IMR-90 (cell line): Measurements from ENCODE around the gene SLC25A40. TPM values are rescaled to one million over a fixed set of nuclear protein-coding genes. Genes with fewer than 3 reads are reported as not detected.

ENCODE experiments used
- ATAC-seq: fragments of 200-7000 bp; cut with Tn5 transposase; 2 replicates; pipeline ENCODE4 v1.9.1; 2020; ENCODE audit warnings: low read depth, mild to moderate bottlenecking, moderate library complexity
- BruUV-seq: library from RNA; stranded (reverse); fragments of 400-500 nt; replicated peaks from 2 replicates; lab custom pipeline; 2021; lab: Mats Ljungman, UMichigan
- CTCF ChIA-PET: fragments of 300-600 bp; formaldehyde crosslinking; extraction: SDS; loops from one replicate; lab custom pipeline; 2021; ENCODE audit warnings: antibody characterized with exemption; lab: Yijun Ruan, JAX
- POLR2A ChIA-PET: fragments of 300-600 bp; sonication (Branson Sonifier 250); formaldehyde crosslinking; loops from one replicate; lab custom pipeline; 2022; ENCODE audit warnings: antibody characterized with exemption; ENCODE audit not compliant: unreplicated experiment; lab: Charles Lee
- DNase-seq: peaks from one replicate; pipeline ENCODE4 v3.0.0; 2013
- H2AFZ ChIP-seq: replicated peaks from 2 replicates; pipeline ENCODE3; 2013; ENCODE audit warnings: low read length, mild to moderate bottlenecking; ENCODE audit not compliant: poor library complexity
- H2AK5ac ChIP-seq: 2 replicates; pipeline ENCODE4 v1.6.1; 2013; ENCODE audit warnings: low read depth, low read length, inconsistent platforms
- H2AK9ac ChIP-seq: replicated peaks from 2 replicates; pipeline ENCODE3; 2013; ENCODE audit warnings: mild to moderate bottlenecking, low read depth, low read length, moderate library complexity; ENCODE audit not compliant: poor library complexity
- H2BK120ac ChIP-seq: 2 replicates; pipeline ENCODE4 v1.6.1; 2013; ENCODE audit warnings: low read depth, low read length, inconsistent platforms
- H2BK15ac ChIP-seq: 3 replicates; pipeline ENCODE4 v1.6.1; 2013; ENCODE audit warnings: low read depth, low read length, inconsistent platforms
- H2BK20ac ChIP-seq: 2 replicates; pipeline ENCODE4 v1.6.1; 2013; ENCODE audit warnings: low read depth, mild to moderate bottlenecking, inconsistent platforms, low read length, moderate library complexity
- H2BK5ac ChIP-seq: 2 replicates; pipeline ENCODE4 v1.6.1; 2013; ENCODE audit warnings: mild to moderate bottlenecking, low read depth, low read length, inconsistent platforms; ENCODE audit not compliant: poor library complexity, severe bottlenecking
- H3K14ac ChIP-seq: replicated peaks from 2 replicates; pipeline ENCODE4 v1.6.1; 2013; ENCODE audit warnings: low read depth, low read length, inconsistent platforms
- H3K18ac ChIP-seq: 2 replicates; pipeline ENCODE4 v1.6.1; 2013; ENCODE audit warnings: low read depth, low read length, control low read depth
- H3K23ac ChIP-seq: 2 replicates; pipeline ENCODE4 v1.6.1; 2013; ENCODE audit warnings: low read depth, low read length, inconsistent platforms
- H3K27ac ChIP-seq: 2 replicates; pipeline ENCODE4 v1.5.1; 2013; ENCODE audit warnings: mild to moderate bottlenecking, control low read depth, low read length; ENCODE audit not compliant: insufficient read depth
- H3K27me3 ChIP-seq: 2 replicates; pipeline ENCODE4 v1.6.1; 2013; ENCODE audit warnings: low read length; ENCODE audit not compliant: control insufficient read depth, insufficient read depth
- H3K36me3 ChIP-seq: 2 replicates; pipeline ENCODE4 v1.6.1; 2013; ENCODE audit warnings: low read length, mixed read lengths; ENCODE audit not compliant: control insufficient read depth, insufficient read depth
- H3K4ac ChIP-seq: 2 replicates; pipeline ENCODE4 v1.6.1; 2013; ENCODE audit warnings: low read depth, low read length, inconsistent platforms
- H3K4me1 ChIP-seq: 2 replicates; pipeline ENCODE4 v1.6.1; 2013; ENCODE audit warnings: low read length, mixed read lengths; ENCODE audit not compliant: control insufficient read depth, insufficient read depth
- H3K4me2 ChIP-seq: 2 replicates; pipeline ENCODE4 v1.6.1; 2013; ENCODE audit warnings: low read depth, mild to moderate bottlenecking, control low read depth, low read length, moderate library complexity
- H3K4me3 ChIP-seq: 2 replicates; pipeline ENCODE4 v1.5.1; 2013; ENCODE audit warnings: low read depth, mild to moderate bottlenecking, control low read depth, low read length, moderate library complexity; ENCODE audit not compliant: insufficient read depth
- H3K56ac ChIP-seq: 2 replicates; pipeline ENCODE4 v1.6.1; 2013; ENCODE audit warnings: low read length, inconsistent platforms; ENCODE audit not compliant: insufficient read depth; ENCODE audit errors: extremely low read depth
- H3K79me1 ChIP-seq, 2 experiments: 2 replicates each; pipeline ENCODE4 v1.6.1; 2013; ENCODE audit warnings: low read length in 2 of 2, inconsistent platforms in 1 of 2, low read depth in 1 of 2
- H3K9ac ChIP-seq: 2 replicates; pipeline ENCODE4 v1.6.1; 2013; ENCODE audit warnings: low read depth, low read length, control low read depth
- H3K9me1 ChIP-seq: 2 replicates; pipeline ENCODE4 v1.6.1; 2013; ENCODE audit warnings: low read length, inconsistent platforms; ENCODE audit not compliant: insufficient read depth
- H3K9me3 ChIP-seq: 2 replicates; pipeline ENCODE4 v1.6.1; 2013; ENCODE audit warnings: low read length; ENCODE audit not compliant: control insufficient read depth, insufficient read depth
- H4K20me1 ChIP-seq: 2 replicates; pipeline ENCODE4 v1.6.1; 2013; ENCODE audit warnings: low read length, inconsistent platforms; ENCODE audit not compliant: insufficient read depth
- H4K5ac ChIP-seq: 2 replicates; pipeline ENCODE4 v1.6.1; 2013; ENCODE audit warnings: mild to moderate bottlenecking, low read depth, low read length, control low read depth
- H4K8ac ChIP-seq, 2 experiments: 2 replicates each; pipeline ENCODE4 v1.6.1; 2013; ENCODE audit warnings: low read depth in 2 of 2, low read length in 2 of 2, control low read depth in 1 of 2, inconsistent platforms in 1 of 2
- H4K91ac ChIP-seq: 2 replicates; pipeline ENCODE4 v1.6.1; 2013; ENCODE audit warnings: low read depth, low read length, inconsistent platforms; ENCODE audit not compliant: insufficient read depth
- BHLHE40 ChIP-seq: fragments of 150-350 bp; IDR thresholded peaks from 2 replicates; pipeline ENCODE4 v1.6.1; 2016; ENCODE audit warnings: mild to moderate bottlenecking, low read depth, low read length
- CEBPB ChIP-seq: IDR thresholded peaks from 2 replicates; pipeline ENCODE4 v1.6.1; 2012; ENCODE audit warnings: low read depth, low read length, improper control_type of control experiment
- CHD1 ChIP-seq: IDR thresholded peaks from 2 replicates; pipeline ENCODE4 v1.6.1; 2012; ENCODE audit warnings: low read depth, low read length, improper control_type of control experiment
- FOS ChIP-seq: fragments of 150-350 bp; IDR thresholded peaks from 2 replicates; pipeline ENCODE4 v1.6.1; 2016; ENCODE audit warnings: low read depth, low read length
- MAFK ChIP-seq: IDR thresholded peaks from 2 replicates; pipeline ENCODE4 v1.6.1; 2012; ENCODE audit warnings: low read depth, low read length, improper control_type of control experiment
- MAZ ChIP-seq: IDR thresholded peaks from 2 replicates; pipeline ENCODE4 v1.6.1; 2012; ENCODE audit warnings: low read depth, mild to moderate bottlenecking, low read length, improper control_type of control experiment, moderate library complexity, borderline replicate concordance
- MXI1 ChIP-seq: IDR thresholded peaks from 2 replicates; pipeline ENCODE4 v1.6.1; 2012; ENCODE audit warnings: low read depth, mild to moderate bottlenecking, low read length, moderate library complexity, borderline replicate concordance
- NFE2L2 ChIP-seq: fragments of 150-350 bp; IDR thresholded peaks from 2 replicates; pipeline ENCODE4 v1.6.1; 2016; ENCODE audit warnings: low read depth, mild to moderate bottlenecking, low read length
- POLR2A ChIP-seq: IDR thresholded peaks from 2 replicates; pipeline ENCODE4 v1.6.1; 2012; ENCODE audit warnings: mild to moderate bottlenecking, low read depth, low read length
- RAD21 ChIP-seq: IDR thresholded peaks from 2 replicates; pipeline ENCODE4 v1.6.1; 2012; ENCODE audit warnings: low read length, improper control_type of control experiment
- RCOR1 ChIP-seq: IDR thresholded peaks from 2 replicates; pipeline ENCODE4 v1.6.1; 2012; ENCODE audit warnings: mild to moderate bottlenecking, low read length, improper control_type of control experiment; ENCODE audit not compliant: insufficient replicate concordance
- RFX5 ChIP-seq: IDR thresholded peaks from 2 replicates; pipeline ENCODE4 v1.8.0; 2012; ENCODE audit warnings: low read depth, mild to moderate bottlenecking, low read length, moderate library complexity
- SMC3 ChIP-seq: fragments of 150-350 bp; IDR thresholded peaks from 2 replicates; pipeline ENCODE4 v1.6.1; 2016; ENCODE audit warnings: low read depth, mild to moderate bottlenecking, antibody characterized with exemption, low read length, moderate library complexity
- WGBS, 2 experiments: methylation state at CpG; one replicate each; pipeline versions ENCODE4 v1.1.5 to v1.1.7; 2013; ENCODE audit warnings: missing lambda C conversion rate in 2 of 2; ENCODE audit not compliant: insufficient read length in 1 of 2; ENCODE audit errors: extremely low coverage in 2 of 2; 5-methylcytosine and 5-hydroxymethylcytosine counted together
- dilution Hi-C: fragments of 300-500 bp; cut with HindIII; formaldehyde crosslinking; loops from one replicate; pipeline ENCODE4 v1.14.3; 2018; ENCODE audit warnings: low sequenced_read_pairs; ENCODE audit not compliant: unreplicated experiment
- in situ Hi-C: fragments of 300-500 bp; cut with MboI; formaldehyde crosslinking; loops from 3 replicates; pipeline ENCODE4 v1.14.3; 2019; ENCODE audit warnings: low sequenced_read_pairs, inconsistent platforms, mixed read lengths
- intact Hi-C: fragments of 100-400 bp; cut with micrococcal nuclease; formaldehyde crosslinking; loops from 2 replicates; pipeline ENCODE4 v1.10.0; 2022
- polyA plus RNA-seq, 3 experiments: library from polyadenylated mRNA; depleted of rRNA; stranded (reverse); fragments of >200 nt; gene quantifications; 2 replicates each; pipeline ENCODE4 v1.2.3, GENCODE V29; 2012; ENCODE audit warnings: low replicate concordance in 1 of 3
- total RNA-seq: library from RNA; depleted of rRNA; stranded (reverse); fragments of >200 nt; gene quantifications from 2 replicates; pipeline ENCODE4 v1.2.3, GENCODE V29; 2012
- TF ChIP-seq, protein P1 (sequence below): fragments of 150-350 bp; IDR thresholded peaks from 2 replicates; pipeline ENCODE4 v1.6.1; 2017; ENCODE audit warnings: mild to moderate bottlenecking, antibody characterized with exemption, low read length, low read depth
- TF ChIP-seq, protein P2 (sequence below): conservative IDR thresholded peaks from 2 replicates; pipeline ENCODE4 v1.5.1; 2012; ENCODE audit warnings: mild to moderate bottlenecking, low read depth, low read length, improper control_type of control experiment
- TF ChIP-seq, protein P3 (sequence below): fragments of 150-350 bp; IDR thresholded peaks from 2 replicates; pipeline ENCODE4 v1.6.1; 2016; ENCODE audit warnings: low read depth, mild to moderate bottlenecking, low read length, moderate library complexity, borderline replicate concordance

SLC25A40 gene
- total and polyA plus RNA-seq, 2 of the 4 experiments (the other 2 are of a cell fraction): 4.7 to 6.1 TPM

DNA sequence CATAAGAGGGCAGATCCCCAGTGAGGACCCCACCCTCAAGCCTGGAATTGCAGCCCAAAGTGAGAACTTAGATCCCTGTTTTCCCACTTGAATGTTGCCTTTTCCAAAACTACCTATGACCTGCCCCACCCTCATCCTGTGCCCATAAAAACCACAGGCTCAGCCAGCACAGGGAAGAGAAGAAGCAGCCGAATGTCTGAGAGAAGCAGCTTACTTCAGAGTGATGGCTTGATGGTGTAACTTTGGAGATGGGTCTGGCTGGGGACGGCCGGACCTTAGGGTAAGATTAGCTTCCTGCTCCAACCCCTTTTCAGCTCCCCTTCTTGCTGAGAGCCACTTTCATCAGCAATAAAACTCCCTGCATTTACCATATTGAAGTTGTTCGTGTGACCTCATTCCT, 5.7 kb downstream of the SLC25A40 start:
- intact Hi-C loops: loop anchor here (10.0 kb wide), 1 partner anchor 716 kb away; the partner anchor contains the start of gene DMTF1
- WGBS, 2 experiments: 100% methylated on average over 1 of the region's 4 CpGs; no CpG with 5 or more reads in 1 of the 2 experiments

More for the DNA sequence above, 5.7 kb downstream of the SLC25A40 start:
- in situ Hi-C loops: loop anchor here (10.0 kb wide), 1 partner anchor 556 kb away; no protein-coding TSS in a partner anchor
- Histone ChIP-seq H2BK5ac (no peak overlapping the region), H4K8ac (no peak overlapping the region), H2AK5ac (no peak overlapping the region), H3K27ac (no peak overlapping the region), H2AFZ (no peak overlapping the region), H3K4me3 (no peak overlapping the region), H3K4me2 (no peak overlapping the region), H3K4me1 (no peaks in the 10 kb centered on the region), H3K18ac (no peak overlapping the region), H4K91ac (no peak overlapping the region), H2BK15ac (no peak overlapping the region), H3K23ac (no peak overlapping the region), H3K9ac (no peak overlapping the region), H3K36me3 (peaks cover 4% of the 10 kb centered on the region), H3K27me3 (no peaks in the 10 kb centered on the region), H2BK120ac (no peak overlapping the region), H2AK9ac (no peak overlapping the region), H3K9me3 (peaks cover 18% of the 10 kb centered on the region), H4K5ac (no peak overlapping the region), H3K14ac (no peak overlapping the region), H3K9me1 (no peaks in the 10 kb centered on the region), H3K4ac (no peak overlapping the region), H2BK20ac (no peak overlapping the region), H3K56ac (no peak overlapping the region), H4K20me1 (no peaks in the 10 kb centered on the region), H3K79me1 (peaks cover 22 to 29% of the 10 kb centered on the region in 2 experiments)
- BruUV-seq: no TSS peak
- no peak for TF ChIP-seq RFX5
- no peak for TF ChIP-seq MAFK
- no peak for TF ChIP-seq CEBPB
- no peak for TF ChIP-seq SMC3
- TF ChIP-seq, protein P1, sequence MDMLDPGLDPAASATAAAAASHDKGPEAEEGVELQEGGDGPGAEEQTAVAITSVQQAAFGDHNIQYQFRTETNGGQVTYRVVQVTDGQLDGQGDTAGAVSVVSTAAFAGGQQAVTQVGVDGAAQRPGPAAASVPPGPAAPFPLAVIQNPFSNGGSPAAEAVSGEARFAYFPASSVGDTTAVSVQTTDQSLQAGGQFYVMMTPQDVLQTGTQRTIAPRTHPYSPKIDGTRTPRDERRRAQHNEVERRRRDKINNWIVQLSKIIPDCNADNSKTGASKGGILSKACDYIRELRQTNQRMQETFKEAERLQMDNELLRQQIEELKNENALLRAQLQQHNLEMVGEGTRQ: no peak
- no peak for TF ChIP-seq MXI1
- no peak for TF ChIP-seq POLR2A
- no peak for TF ChIP-seq CHD1
- no peak for TF ChIP-seq NFE2L2
- TF ChIP-seq FOS: no peak
- no peak for TF ChIP-seq BHLHE40
- no peak for TF ChIP-seq RCOR1
- no peak for TF ChIP-seq MAZ
- TF ChIP-seq, protein P2, sequence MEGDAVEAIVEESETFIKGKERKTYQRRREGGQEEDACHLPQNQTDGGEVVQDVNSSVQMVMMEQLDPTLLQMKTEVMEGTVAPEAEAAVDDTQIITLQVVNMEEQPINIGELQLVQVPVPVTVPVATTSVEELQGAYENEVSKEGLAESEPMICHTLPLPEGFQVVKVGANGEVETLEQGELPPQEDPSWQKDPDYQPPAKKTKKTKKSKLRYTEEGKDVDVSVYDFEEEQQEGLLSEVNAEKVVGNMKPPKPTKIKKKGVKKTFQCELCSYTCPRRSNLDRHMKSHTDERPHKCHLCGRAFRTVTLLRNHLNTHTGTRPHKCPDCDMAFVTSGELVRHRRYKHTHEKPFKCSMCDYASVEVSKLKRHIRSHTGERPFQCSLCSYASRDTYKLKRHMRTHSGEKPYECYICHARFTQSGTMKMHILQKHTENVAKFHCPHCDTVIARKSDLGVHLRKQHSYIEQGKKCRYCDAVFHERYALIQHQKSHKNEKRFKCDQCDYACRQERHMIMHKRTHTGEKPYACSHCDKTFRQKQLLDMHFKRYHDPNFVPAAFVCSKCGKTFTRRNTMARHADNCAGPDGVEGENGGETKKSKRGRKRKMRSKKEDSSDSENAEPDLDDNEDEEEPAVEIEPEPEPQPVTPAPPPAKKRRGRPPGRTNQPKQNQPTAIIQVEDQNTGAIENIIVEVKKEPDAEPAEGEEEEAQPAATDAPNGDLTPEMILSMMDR: no peak
- TF ChIP-seq RAD21: no peak
- TF ChIP-seq, protein P3, sequence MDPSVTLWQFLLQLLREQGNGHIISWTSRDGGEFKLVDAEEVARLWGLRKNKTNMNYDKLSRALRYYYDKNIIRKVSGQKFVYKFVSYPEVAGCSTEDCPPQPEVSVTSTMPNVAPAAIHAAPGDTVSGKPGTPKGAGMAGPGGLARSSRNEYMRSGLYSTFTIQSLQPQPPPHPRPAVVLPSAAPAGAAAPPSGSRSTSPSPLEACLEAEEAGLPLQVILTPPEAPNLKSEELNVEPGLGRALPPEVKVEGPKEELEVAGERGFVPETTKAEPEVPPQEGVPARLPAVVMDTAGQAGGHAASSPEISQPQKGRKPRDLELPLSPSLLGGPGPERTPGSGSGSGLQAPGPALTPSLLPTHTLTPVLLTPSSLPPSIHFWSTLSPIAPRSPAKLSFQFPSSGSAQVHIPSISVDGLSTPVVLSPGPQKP: no peak
- dilution Hi-C loops: no loop called here
- CTCF ChIA-PET: no interaction called here
- DNase-seq (no peak), ATAC-seq (no peak)
- POLR2A ChIA-PET: no interaction called here
